Endodermal cell (in vitro differentiated cells): Measurements from ENCODE around the gene RNU7-1. TPM values are rescaled to one million over a fixed set of nuclear protein-coding genes. Genes with fewer than 3 reads are reported as not detected.

Source experiments
- DNase-seq: peaks from one replicate; pipeline ENCODE4 v3.0.0-alpha.2; 2017
- H3K27ac ChIP-seq: 2 replicates; pipeline ENCODE4 v1.5.1; 2013; ENCODE audit warnings: mild to moderate bottlenecking, low read depth, low read length, moderate library complexity
- H3K27me3 ChIP-seq: 2 replicates; pipeline ENCODE4 v1.6.1; 2013; ENCODE audit warnings: mild to moderate bottlenecking, low read length, moderate library complexity; ENCODE audit not compliant: insufficient read depth, control insufficient read depth, poor library complexity, severe bottlenecking
- H3K36me3 ChIP-seq: 2 replicates; pipeline ENCODE4 v1.7.0; 2013; ENCODE audit warnings: mild to moderate bottlenecking, low read length, moderate library complexity; ENCODE audit not compliant: control insufficient read depth, insufficient read depth
- H3K4me1 ChIP-seq: one replicate; pipeline ENCODE4 v1.7.0; 2013; ENCODE audit warnings: low read length; ENCODE audit not compliant: control insufficient read depth, insufficient read depth
- H3K4me3 ChIP-seq: 2 replicates; pipeline ENCODE4 v1.5.1; 2013; ENCODE audit warnings: mild to moderate bottlenecking, low read length, moderate library complexity
- H3K9ac ChIP-seq: 2 replicates; pipeline ENCODE4 v1.6.1; 2013; ENCODE audit warnings: mild to moderate bottlenecking, low read length, moderate library complexity; ENCODE audit not compliant: poor library complexity, severe bottlenecking; ENCODE audit errors: extremely low read depth
- H3K9me3 ChIP-seq: 2 replicates; pipeline ENCODE4 v1.6.1; 2013; ENCODE audit warnings: mild to moderate bottlenecking, low read length, moderate library complexity; ENCODE audit not compliant: control insufficient read depth
- H3K27ac Mint-ChIP-seq: 2 replicates; pipeline ENCODE4 v1.8.0; 2020; ENCODE audit warnings: mixed read lengths
- H3K27me3 Mint-ChIP-seq: 2 replicates; pipeline ENCODE4 v1.8.0; 2021; ENCODE audit warnings: mild to moderate bottlenecking, mixed read lengths; ENCODE audit not compliant: insufficient read depth
- H3K36me3 Mint-ChIP-seq: 2 replicates; pipeline ENCODE4 v1.8.0; 2020; ENCODE audit warnings: low read depth, mixed read lengths
- H3K4me1 Mint-ChIP-seq: 2 replicates; pipeline ENCODE4 v1.8.0; 2020; ENCODE audit warnings: mixed read lengths
- H3K4me3 Mint-ChIP-seq: 2 replicates; pipeline ENCODE4 v1.8.0; 2020; ENCODE audit warnings: mild to moderate bottlenecking, moderate library complexity, mixed read lengths
- H3K9me3 Mint-ChIP-seq: 2 replicates; pipeline ENCODE4 v1.8.0; 2020; ENCODE audit warnings: mild to moderate bottlenecking, mixed read lengths
- CTCF ChIP-seq: fragments of 200-600 bp; sonication (generic); conservative IDR thresholded peaks from 2 replicates; pipeline ENCODE4 v1.5.0; 2021; ENCODE audit warnings: antibody characterized with exemption, mild to moderate bottlenecking
- WGBS, 2 experiments: methylation state at CpG; one replicate each; pipeline versions ENCODE4 v1.1.5 to v1.1.7; 2013; ENCODE audit warnings: missing lambda C conversion rate in 2 of 2, mixed read lengths in 1 of 2; ENCODE audit not compliant: insufficient coverage in 1 of 2, insufficient read length in 1 of 2; 5-methylcytosine and 5-hydroxymethylcytosine counted together
- total RNA-seq, 2 donors: library from RNA; stranded (reverse); fragmentation: NEBNext Ultra II Directional in 1 of 2; extraction: Animal tissue kit (Norgen Biotek cat#: 25700) in 1 of 2; gene quantifications; 2 replicates in 1 of 2; 3 replicates in 1 of 2; pipeline ENCODE4 v1.2.1, GENCODE V29; 2021

The RNU7-1 gene
- total RNA-seq, 2 donors from 2014 or later = not detected

DNA sequence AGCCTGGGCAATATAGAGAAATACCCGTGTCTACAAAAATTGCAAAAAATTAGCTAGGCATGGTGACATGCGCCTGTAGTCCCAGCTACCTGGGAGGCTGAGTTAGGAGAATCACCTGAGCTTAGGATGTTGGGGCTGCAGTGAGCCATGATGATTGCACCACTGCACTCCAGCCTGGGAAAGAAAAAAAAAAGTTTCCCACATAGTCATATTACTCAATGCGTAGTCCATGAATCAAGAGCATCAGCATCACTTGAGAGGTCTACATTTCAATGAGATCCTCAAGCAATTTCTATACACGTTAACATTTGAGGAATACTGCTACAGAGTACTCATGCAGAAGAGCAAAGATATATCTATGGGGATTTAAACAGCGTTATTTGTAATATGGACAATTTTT is 44.2 kb upstream of the RNU7-1 start:
- no peak overlapping the region for H3K4me3 Mint-ChIP-seq

DNA sequence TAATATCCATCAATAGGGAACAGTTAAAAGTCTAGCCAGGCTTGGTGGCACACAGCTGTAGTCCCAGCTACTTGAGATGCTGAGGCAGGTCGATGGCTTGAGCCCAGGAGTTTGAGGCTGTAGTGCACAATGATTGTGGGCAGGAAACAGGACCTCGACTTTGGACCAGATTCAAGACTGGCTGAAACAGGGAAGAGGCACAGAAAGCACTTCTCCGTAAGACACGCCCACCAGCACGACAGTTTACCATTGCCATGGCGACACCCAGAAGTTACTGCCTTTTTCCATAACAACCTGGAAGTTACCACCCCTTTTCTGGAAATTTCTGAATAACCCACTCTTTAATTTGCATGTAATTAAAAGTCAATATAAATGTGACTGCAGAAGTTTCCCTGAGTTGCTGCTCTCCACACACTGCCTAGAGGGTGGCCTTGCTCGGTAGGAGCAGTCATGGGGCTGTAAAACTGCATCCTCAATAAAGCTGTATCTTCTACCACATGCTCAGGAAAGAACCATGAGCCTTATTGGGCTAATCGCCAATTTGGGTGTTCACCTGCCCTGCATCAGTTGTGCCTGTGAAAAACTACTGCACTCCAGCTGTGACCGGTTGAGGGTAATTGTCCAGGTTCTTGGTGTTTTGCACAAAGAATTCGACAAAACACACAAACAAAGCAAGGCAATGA is 43.6 kb upstream of the RNU7-1 start:
- DNase-seq = no peak
- Mint-ChIP-seq H3K4me3 (no peak overlapping the region), H3K9me3 (no peaks in the 10 kb centered on the region), H3K4me1 (peaks cover 13% of the 10 kb centered on the region), H3K36me3 (no peaks in the 10 kb centered on the region), H3K27me3 (peaks cover 4% of the 10 kb centered on the region), H3K27ac (no peak overlapping the region)
- H3K27ac ChIP-seq = no peak overlapping the region
- no peaks in the 10 kb centered on the region for H3K27me3 ChIP-seq
- no peak overlapping the region for H3K4me3 ChIP-seq
- H3K36me3 ChIP-seq = no peaks in the 10 kb centered on the region
- 86% methylated on average over 7 to 10 of the region's 10 CpGs for WGBS, 2 experiments
- peaks cover 7% of the 10 kb centered on the region for H3K4me1 ChIP-seq
- H3K9me3 ChIP-seq = no peaks in the 10 kb centered on the region
- H3K9ac ChIP-seq = no peak overlapping the region
- no peak for TF ChIP-seq CTCF

More for the DNA sequence above, 44.2 kb upstream of the RNU7-1 start:
- H3K27me3 Mint-ChIP-seq = peaks cover 4% of the 10 kb centered on the region
- no peaks in the 10 kb centered on the region for H3K36me3 Mint-ChIP-seq
- no peaks in the 10 kb centered on the region for H3K9me3 Mint-ChIP-seq
- Histone ChIP-seq H3K27me3 (no peaks in the 10 kb centered on the region), H3K4me1 (peaks cover 6% of the 10 kb centered on the region), H3K27ac (no peak overlapping the region), H3K9me3 (no peaks in the 10 kb centered on the region), H3K36me3 (no peaks in the 10 kb centered on the region), H3K4me3 (no peak overlapping the region), H3K9ac (no peak overlapping the region)
- H3K27ac Mint-ChIP-seq = no peak overlapping the region
- TF ChIP-seq CTCF = no peak
- peaks cover 13% of the 10 kb centered on the region for H3K4me1 Mint-ChIP-seq
- WGBS, 2 experiments = 92 to 93% methylated on average over 4 to 5 of the region's 5 CpGs
- DNase-seq = no peak

DNA sequence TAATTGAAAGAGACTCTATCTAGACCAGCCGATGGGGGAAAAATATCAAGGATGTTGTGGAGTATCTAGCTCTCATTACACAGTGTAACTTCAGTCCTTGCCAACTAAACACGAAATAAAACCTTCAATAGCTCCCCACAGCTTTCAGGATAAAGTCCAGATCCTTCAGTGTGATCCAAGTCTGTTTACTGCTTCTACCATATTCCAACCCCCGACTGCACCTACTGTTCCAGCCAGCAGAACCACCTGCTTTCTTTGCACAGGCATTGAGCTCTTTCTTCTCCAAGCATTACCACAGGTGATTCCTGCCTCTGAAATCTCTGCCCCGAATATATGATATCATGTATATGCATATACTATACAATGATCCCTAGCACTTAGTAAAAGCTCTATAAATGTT is 41.2 kb upstream of the RNU7-1 start:
- no peak overlapping the region for H3K9ac ChIP-seq
- TF ChIP-seq CTCF = no peak
- H3K9me3 Mint-ChIP-seq = no peaks in the 10 kb centered on the region
- H3K4me1 ChIP-seq = peaks cover 7% of the 10 kb centered on the region
- 92 to 100% methylated on average over 1 to 3 of the region's 4 CpGs for WGBS, 2 experiments
- H3K4me3 Mint-ChIP-seq = no peak overlapping the region
- H3K4me1 Mint-ChIP-seq = peaks cover 13% of the 10 kb centered on the region
- DNase-seq = no peak
- no peaks in the 10 kb centered on the region for H3K27me3 ChIP-seq
- H3K36me3 ChIP-seq = no peaks in the 10 kb centered on the region
- H3K4me3 ChIP-seq = no peak overlapping the region
- H3K36me3 Mint-ChIP-seq = no peaks in the 10 kb centered on the region
- H3K27ac Mint-ChIP-seq = no peak overlapping the region
- H3K27ac ChIP-seq = no peak overlapping the region
- H3K27me3 Mint-ChIP-seq = peaks cover 2% of the 10 kb centered on the region
- H3K9me3 ChIP-seq = no peaks in the 10 kb centered on the region
